HepG2 (cell line): ENCODE data around the gene GLYAT. TPM values are rescaled to one million over a fixed set of nuclear protein-coding genes. Genes with fewer than 3 reads are reported as not detected.

Experiments used
- BRD4 ChIP-seq: sonication (generic); formaldehyde crosslinking; IDR thresholded peaks from 2 replicates; pipeline ENCODE4 v1.4.0; 2020; ENCODE audit warnings: missing genetic modification reagents
- CHD4 ChIP-seq: fragments of 200-600 bp; sonication (generic); IDR thresholded peaks from 2 replicates; pipeline ENCODE4 v1.7.0; 2017; ENCODE audit warnings: mild to moderate bottlenecking, low read length, borderline replicate concordance
- FLYWCH1 ChIP-seq: sonication (generic); formaldehyde crosslinking; IDR thresholded peaks from 2 replicates; pipeline ENCODE4 v1.8.1; 2023; ENCODE audit warnings: mild to moderate bottlenecking, missing genetic modification reagents
- JDP2 ChIP-seq: sonication (generic); formaldehyde crosslinking; IDR thresholded peaks from 2 replicates; pipeline ENCODE4 v1.8.1; 2022; ENCODE audit warnings: missing genetic modification reagents, borderline replicate concordance
- JUN ChIP-seq: sonication (generic); formaldehyde crosslinking; IDR thresholded peaks from 2 replicates; pipeline ENCODE4 v1.4.0; 2020; ENCODE audit warnings: mild to moderate bottlenecking, missing genetic modification reagents
- NFIC ChIP-seq: IDR thresholded peaks from 2 replicates; pipeline ENCODE4 v1.6.1; 2012; ENCODE audit warnings: mild to moderate bottlenecking, low read length, inconsistent platforms
- RBAK ChIP-seq: sonication (generic); formaldehyde crosslinking; IDR thresholded peaks from 2 replicates; pipeline ENCODE4 v1.5.1; 2020; ENCODE audit warnings: mild to moderate bottlenecking, missing genetic modification reagents
- SMAD1 ChIP-seq: sonication (generic); formaldehyde crosslinking; IDR thresholded peaks from 2 replicates; pipeline ENCODE4 v1.4.0; 2020; ENCODE audit warnings: missing genetic modification reagents, low read depth, mild to moderate bottlenecking, borderline replicate concordance
- SMARCC2 ChIP-seq: fragments of 450-650 bp; IDR thresholded peaks from 2 replicates; pipeline ENCODE4 v1.6.1; 2017; ENCODE audit warnings: antibody characterized with exemption, mild to moderate bottlenecking
- SRSF1 ChIP-seq: fragments of 200-400 bp; formaldehyde crosslinking; optimal IDR thresholded peaks from 2 replicates; pipeline ENCODE3; 2017; ENCODE audit warnings: mild to moderate bottlenecking, low read depth, low read length, moderate library complexity
- TBP ChIP-seq: sonication (generic); formaldehyde crosslinking; IDR thresholded peaks from 2 replicates; pipeline ENCODE4 v1.5.0; 2020; ENCODE audit warnings: missing genetic modification reagents
- ZFP90 ChIP-seq: sonication (generic); formaldehyde crosslinking; IDR thresholded peaks from 2 replicates; pipeline ENCODE4 v1.8.0; 2022; ENCODE audit warnings: missing genetic modification reagents, mild to moderate bottlenecking, inconsistent platforms, borderline replicate concordance
- ZHX1 ChIP-seq: sonication (generic); formaldehyde crosslinking; IDR thresholded peaks from 2 replicates; pipeline ENCODE4 v1.8.1; 2022; ENCODE audit warnings: low read depth, mild to moderate bottlenecking, missing genetic modification reagents
- ZNF20 ChIP-seq: sonication (generic); formaldehyde crosslinking; IDR thresholded peaks from 2 replicates; pipeline ENCODE4 v1.4.0; 2020; ENCODE audit warnings: mild to moderate bottlenecking, moderate library complexity, missing genetic modification reagents
- ZNF274 ChIP-seq: sonication (generic); formaldehyde crosslinking; IDR thresholded peaks from 2 replicates; pipeline ENCODE4 v1.5.1; 2020; ENCODE audit warnings: mild to moderate bottlenecking, missing genetic modification reagents
- ZNF33A ChIP-seq: sonication (generic); formaldehyde crosslinking; IDR thresholded peaks from 2 replicates; pipeline ENCODE4 v1.5.1; 2020; ENCODE audit warnings: missing genetic modification reagents, mild to moderate bottlenecking, moderate library complexity, borderline replicate concordance
- ZNF567 ChIP-seq: sonication (generic); formaldehyde crosslinking; IDR thresholded peaks from 2 replicates; pipeline ENCODE4 v1.8.1; 2023; ENCODE audit warnings: mild to moderate bottlenecking, missing genetic modification reagents, borderline replicate concordance
- ZNF569 ChIP-seq: sonication (generic); formaldehyde crosslinking; IDR thresholded peaks from 2 replicates; pipeline ENCODE4 v1.5.0; 2020; ENCODE audit warnings: mild to moderate bottlenecking, missing genetic modification reagents, moderate library complexity, borderline replicate concordance
- ZNF770 ChIP-seq: sonication (generic); formaldehyde crosslinking; IDR thresholded peaks from 2 replicates; pipeline ENCODE4 v1.5.0; 2020; ENCODE audit warnings: mild to moderate bottlenecking, missing genetic modification reagents
- ZNF790 ChIP-seq: sonication (generic); formaldehyde crosslinking; IDR thresholded peaks from 2 replicates; pipeline ENCODE4 v1.8.0; 2022; ENCODE audit warnings: missing genetic modification reagents, mild to moderate bottlenecking, borderline replicate concordance
- ZZZ3 ChIP-seq: sonication (generic); formaldehyde crosslinking; IDR thresholded peaks from 2 replicates; pipeline ENCODE4 v1.4.0; 2020; ENCODE audit warnings: missing genetic modification reagents, mild to moderate bottlenecking, borderline replicate concordance
- polyA plus RNA-seq, 8 experiments: library from polyadenylated mRNA; depleted of rRNA in 3 of 8; stranded (reverse) in 7 of 8; unstranded in 1 of 8; fragments of >200 nt; fragmentation: Illumina TruSeq in 4 of 8; extraction: Trizol in 4 of 8; gene quantifications; 2 replicates each; pipeline versions ENCODE4 v1.2.1 to v1.2.3, GENCODE V29; 2011 to 2016; ENCODE audit warnings: low read depth in 4 of 8, missing spikeins in 1 of 8, mixed read lengths in 1 of 8; ENCODE audit not compliant: insufficient read depth in 1 of 8
- total RNA-seq, 5 experiments: library from RNA; depleted of rRNA; stranded (reverse); fragments of >200 nt; fragmentation: Illumina TruSeq; extraction: Trizol; gene quantifications; 2 replicates each; pipeline ENCODE4 v1.2.3, GENCODE V29; 2016; ENCODE audit warnings: low read depth in 1 of 5
- TF ChIP-seq, protein P1 (sequence below): sonication (generic); formaldehyde crosslinking; IDR thresholded peaks from 2 replicates; pipeline ENCODE4 v1.5.0; 2020; ENCODE audit warnings: mild to moderate bottlenecking, missing genetic modification reagents

The GLYAT gene
- total and polyA plus RNA-seq, 2 of the 13 experiments (the other 11 are each of a cell fraction or from before 2014, with no cell fraction given) = not detected

DNA sequence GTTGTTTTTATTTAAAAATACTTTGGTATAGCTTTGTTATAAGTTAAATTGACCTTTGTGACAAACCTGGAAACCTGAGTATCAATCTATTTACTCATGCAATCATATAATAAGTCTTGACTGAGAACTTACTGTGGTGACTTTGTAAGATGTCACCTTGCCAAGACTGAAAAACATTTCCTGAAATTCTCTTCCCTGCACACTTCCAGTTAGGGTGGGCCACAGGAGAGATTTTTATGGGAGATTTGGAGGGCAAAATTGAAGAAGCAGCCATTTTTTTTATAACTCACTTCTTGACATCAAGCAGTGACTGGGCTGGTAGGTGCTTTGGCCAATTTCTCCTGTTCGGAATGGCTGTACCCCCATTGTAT, 31.4 kb upstream of the GLYAT start (continued):
- TF ChIP-seq ZNF770 (no peak), SMARCC2 (no peak), ZFP90 (CRISPR knock-in tag) (no peak), ZNF790 (no peak), SRSF1 (no peak), ZNF20 (CRISPR knock-in tag) (no peak), ZHX1 (no peak), ZZZ3 (no peak), ZNF569 (no peak), RBAK (no peak), ZNF274 (CRISPR knock-in tag) (no peak), TBP (no peak), ZNF33A (CRISPR knock-in tag) (no peak), FLYWCH1 (CRISPR knock-in tag) (no peak), BRD4 (CRISPR knock-in tag) (no peak), ZNF567 (CRISPR knock-in tag) (no peak), NFIC (0 out of 2 replicates have a peak, but pooled peaks have one; percentile 4), CHD4 (peak; percentile 51; the same call in 1 of the 2 replicates), JDP2 (no peak), JUN (CRISPR knock-in tag) (no peak), SMAD1 (CRISPR knock-in tag) (no peak)
- TF ChIP-seq, protein P1, sequence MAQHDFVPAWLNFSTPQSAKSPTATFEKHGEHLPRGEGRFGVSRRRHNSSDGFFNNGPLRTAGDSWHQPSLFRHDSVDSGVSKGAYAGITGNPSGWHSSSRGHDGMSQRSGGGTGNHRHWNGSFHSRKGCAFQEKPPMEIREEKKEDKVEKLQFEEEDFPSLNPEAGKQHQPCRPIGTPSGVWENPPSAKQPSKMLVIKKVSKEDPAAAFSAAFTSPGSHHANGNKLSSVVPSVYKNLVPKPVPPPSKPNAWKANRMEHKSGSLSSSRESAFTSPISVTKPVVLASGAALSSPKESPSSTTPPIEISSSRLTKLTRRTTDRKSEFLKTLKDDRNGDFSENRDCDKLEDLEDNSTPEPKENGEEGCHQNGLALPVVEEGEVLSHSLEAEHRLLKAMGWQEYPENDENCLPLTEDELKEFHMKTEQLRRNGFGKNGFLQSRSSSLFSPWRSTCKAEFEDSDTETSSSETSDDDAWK (CRISPR knock-in tag) = no peak
